DOHH2 (cell line): ENCODE results near the gene PRKCE.

Experiments
- CTCF ChIP-seq: fragments of 200-600 bp; sonication (generic); IDR thresholded peaks from one replicate; pipeline ENCODE4 v1.5.1; 2014; ENCODE audit warnings: antibody characterized with exemption, mild to moderate bottlenecking, low read depth, low read length; ENCODE audit not compliant: poor library complexity, severe bottlenecking
- EZH2phosphoT487 ChIP-seq: fragments of 200-600 bp; sonication (generic); IDR thresholded peaks from 2 replicates; pipeline ENCODE4 v1.6.1; 2017; ENCODE audit warnings: borderline replicate concordance, mild to moderate bottlenecking, antibody characterized with exemption, low read length, moderate library complexity, mixed read lengths

GRCh38 chr2:46165916-46166315, 514.4 kb downstream of the PRKCE start:
- TF ChIP-seq CTCF (no peak), EZH2phosphoT487 (no peak)
